SK-N-SH (cell line): ENCODE measurements around the gene DYNC1LI2. TPM values are rescaled to one million over a fixed set of nuclear protein-coding genes. Genes with fewer than 3 reads are reported as not detected.

ENCODE experiments used
- CTCF ChIA-PET: fragments of 300-600, 350-600 bp; formaldehyde crosslinking; extraction: SDS; loops from one replicate; lab custom pipeline; 2021; lab: Yijun Ruan, JAX
- POLR2A ChIA-PET: fragments of 350-600 bp; sonication (Branson Sonifier 250); formaldehyde crosslinking; extraction: SDS; loops from one replicate; lab custom pipeline; 2020; ENCODE audit warnings: antibody characterized with exemption, inconsistent platforms; lab: Yijun Ruan, JAX
- DNase-seq: peaks from one replicate; pipeline ENCODE4 v3.0.0; 2012
- H2AFZ ChIP-seq: fragments of 200-600 bp; sonication (generic); 2 replicates; pipeline ENCODE4 v1.8.1; 2016; ENCODE audit warnings: antibody characterized with exemption, mild to moderate bottlenecking, low read depth
- H3F3A ChIP-seq: fragments of 200-600 bp; sonication (generic); replicated peaks from 2 replicates; pipeline ENCODE3; 2016; ENCODE audit warnings: antibody characterized with exemption, mild to moderate bottlenecking; ENCODE audit not compliant: insufficient read depth
- H3K27ac ChIP-seq, 2 experiments: fragments of 200-500 bp in 1 of 2; fragments of 200-600 bp in 1 of 2; sonication (Bioruptor generic) in 1 of 2; sonication (generic), shearing (Covaris generic) in 1 of 2; 2 replicates each; pipeline versions ENCODE4 v1.5.1 to v1.6.1; 2014 to 2016; ENCODE audit warnings: low read depth in 2 of 2, inconsistent platforms in 1 of 2, low read length in 1 of 2, mild to moderate bottlenecking in 1 of 2, mixed read lengths in 1 of 2
- H3K27me3 ChIP-seq: fragments of 200-600 bp; sonication (generic), shearing (Covaris generic); 2 replicates; pipeline ENCODE4 v1.6.1; 2016; ENCODE audit warnings: mixed run types; ENCODE audit not compliant: insufficient read depth
- H3K36me3 ChIP-seq, 2 experiments: fragments of 200-500 bp in 1 of 2; fragments of 200-600 bp in 1 of 2; sonication (Bioruptor generic) in 1 of 2; sonication (generic) in 1 of 2; replicated peaks in 1 of 2; 2 replicates each; pipeline versions ENCODE3 to v1.5.1; 2014 to 2016; ENCODE audit warnings: low read length in 1 of 2, mild to moderate bottlenecking in 1 of 2; ENCODE audit not compliant: insufficient read depth in 2 of 2, control insufficient read depth in 1 of 2
- H3K4me1 ChIP-seq, 2 experiments: fragments of 200-500 bp in 1 of 2; fragments of 200-600 bp in 1 of 2; sonication (Bioruptor generic) in 1 of 2; sonication (generic), shearing (Covaris generic) in 1 of 2; 2 replicates each; pipeline versions ENCODE4 v1.5.1 to v1.6.1; 2014 to 2016; ENCODE audit warnings: low read depth in 1 of 2, low read length in 1 of 2, mixed run types in 1 of 2; ENCODE audit not compliant: insufficient read depth in 2 of 2, control insufficient read depth in 1 of 2
- H3K4me2 ChIP-seq: fragments of 200-600 bp; sonication (generic), shearing (Covaris generic); 2 replicates; pipeline ENCODE4 v1.6.1; 2017; ENCODE audit warnings: mixed run types
- H3K4me3 ChIP-seq, 2 experiments: fragments of 200-500 bp in 1 of 2; fragments of 200-600 bp in 1 of 2; sonication (Bioruptor generic) in 1 of 2; sonication (generic), shearing (Covaris generic) in 1 of 2; 2 replicates each; pipeline versions ENCODE4 v1.5.1 to v1.8.1; 2014 to 2016; ENCODE audit warnings: low read depth in 2 of 2, inconsistent platforms in 1 of 2, low read length in 1 of 2, mild to moderate bottlenecking in 1 of 2, mixed read lengths in 1 of 2, moderate library complexity in 1 of 2
- H3K79me2 ChIP-seq: fragments of 200-600 bp; sonication (generic); 2 replicates; pipeline ENCODE4 v1.8.1; 2017; ENCODE audit warnings: mild to moderate bottlenecking; ENCODE audit not compliant: insufficient read depth
- H3K9ac ChIP-seq: fragments of 200-600 bp; sonication (generic); 2 replicates; pipeline ENCODE4 v1.6.1; 2017; ENCODE audit warnings: mixed run types
- H3K9me2 ChIP-seq: fragments of 200-600 bp; sonication (generic); 2 replicates; pipeline ENCODE4 v1.6.1; 2017; ENCODE audit warnings: mixed run types
- H3K9me3 ChIP-seq: fragments of 200-600 bp; sonication (generic); 2 replicates; pipeline ENCODE4 v1.6.1; 2017; ENCODE audit warnings: mixed run types, mild to moderate bottlenecking, moderate library complexity
- H4K20me1 ChIP-seq: fragments of 200-600 bp; sonication (generic); 2 replicates; pipeline ENCODE4 v1.6.1; 2017; ENCODE audit warnings: mild to moderate bottlenecking, mixed run types; ENCODE audit not compliant: insufficient read depth
- ELF1 ChIP-seq: IDR thresholded peaks from 2 replicates; pipeline ENCODE4 v1.4.0; 2012
- EP300 ChIP-seq, 2 experiments: IDR thresholded peaks; 2 replicates each; pipeline versions ENCODE4 v1.4.0 to v1.6.1; 2012; ENCODE audit warnings: borderline replicate concordance in 1 of 2, low read depth in 1 of 2, low read length in 1 of 2
- FOXJ3 ChIP-seq: sonication (generic); formaldehyde crosslinking; IDR thresholded peaks from 2 replicates; pipeline ENCODE4 v1.5.1; 2020; ENCODE audit warnings: mild to moderate bottlenecking, missing genetic modification reagents
- FOXM1 ChIP-seq: IDR thresholded peaks from 2 replicates; pipeline ENCODE4 v1.4.0; 2012; ENCODE audit warnings: low read depth, mild to moderate bottlenecking
- GATA2 ChIP-seq: sonication (generic); formaldehyde crosslinking; IDR thresholded peaks from 2 replicates; pipeline ENCODE4 v1.5.0; 2020; ENCODE audit warnings: mild to moderate bottlenecking, missing genetic modification reagents
- JUND ChIP-seq: IDR thresholded peaks from 2 replicates; pipeline ENCODE4 v1.4.0; 2012
- MEF2A ChIP-seq: IDR thresholded peaks from 2 replicates; pipeline ENCODE4 v1.4.0; 2012; ENCODE audit warnings: low read depth, borderline replicate concordance
- MXI1 ChIP-seq: IDR thresholded peaks from 2 replicates; pipeline ENCODE4 v1.6.1; 2012; ENCODE audit warnings: mild to moderate bottlenecking, low read depth, low read length, improper control_type of control experiment
- NFIC ChIP-seq: IDR thresholded peaks from 2 replicates; pipeline ENCODE4 v1.4.0; 2012; ENCODE audit warnings: borderline replicate concordance
- NRF1 ChIP-seq: IDR thresholded peaks from 2 replicates; pipeline ENCODE4 v1.6.1; 2012; ENCODE audit warnings: low read depth, mild to moderate bottlenecking, low read length
- POLR2AphosphoS5 ChIP-seq: IDR thresholded peaks from 2 replicates; pipeline ENCODE4 v1.6.1; 2012; ENCODE audit warnings: low read depth, low read length
- RAD21 ChIP-seq: IDR thresholded peaks from 2 replicates; pipeline ENCODE4 v1.6.1; 2012; ENCODE audit warnings: mild to moderate bottlenecking, low read length
- RCOR1 ChIP-seq: fragments of 150-350 bp; IDR thresholded peaks from 2 replicates; pipeline ENCODE4 v1.6.1; 2017; ENCODE audit warnings: antibody characterized with exemption, low read length
- RFX5 ChIP-seq: IDR thresholded peaks from 2 replicates; pipeline ENCODE4 v1.6.1; 2012; ENCODE audit warnings: mild to moderate bottlenecking, improper control_type of control experiment, low read length
- SIN3A ChIP-seq: IDR thresholded peaks from 2 replicates; pipeline ENCODE4 v1.6.1; 2012; ENCODE audit warnings: low read depth, mild to moderate bottlenecking, low read length, moderate library complexity, borderline replicate concordance
- TAF1 ChIP-seq: IDR thresholded peaks from 2 replicates; pipeline ENCODE4 v1.6.1; 2012; ENCODE audit warnings: low read depth, mild to moderate bottlenecking, low read length, moderate library complexity, borderline replicate concordance
- TCF12 ChIP-seq: IDR thresholded peaks from 2 replicates; pipeline ENCODE4 v1.4.0; 2012
- TEAD4 ChIP-seq: IDR thresholded peaks from 2 replicates; pipeline ENCODE4 v1.4.0; 2012; ENCODE audit warnings: mild to moderate bottlenecking, borderline replicate concordance; ENCODE audit not compliant: insufficient read depth
- WGBS: methylation state at CpG from one replicate; pipeline ENCODE4 v1.1.6; 2017; ENCODE audit warnings: low lambda C conversion rate; 5-methylcytosine and 5-hydroxymethylcytosine counted together
- polyA plus RNA-seq, 3 experiments: library from polyadenylated mRNA; depleted of rRNA; stranded (reverse); fragments of >200 nt; gene quantifications; 2 replicates each; pipeline ENCODE4 v1.2.3, GENCODE V29; 2012
- TF ChIP-seq, protein P1 (sequence below): IDR thresholded peaks from 2 replicates; pipeline ENCODE4 v1.4.0; 2012; ENCODE audit warnings: low read depth, borderline replicate concordance
- TF ChIP-seq, protein P2 (sequence below): IDR thresholded peaks from 2 replicates; pipeline ENCODE4 v1.4.0; 2012; ENCODE audit warnings: low read depth, borderline replicate concordance
- TF ChIP-seq, protein P3 (sequence below): fragments of 200-600 bp; sonication (generic); IDR thresholded peaks from 2 replicates; pipeline ENCODE4 v1.6.1; 2017; ENCODE audit warnings: antibody characterized with exemption, mild to moderate bottlenecking, moderate library complexity

Gene DYNC1LI2
- polyA plus RNA-seq, 1 of the 3 experiments (the other 2 are of a cell fraction) = 33.1 TPM

DNA sequence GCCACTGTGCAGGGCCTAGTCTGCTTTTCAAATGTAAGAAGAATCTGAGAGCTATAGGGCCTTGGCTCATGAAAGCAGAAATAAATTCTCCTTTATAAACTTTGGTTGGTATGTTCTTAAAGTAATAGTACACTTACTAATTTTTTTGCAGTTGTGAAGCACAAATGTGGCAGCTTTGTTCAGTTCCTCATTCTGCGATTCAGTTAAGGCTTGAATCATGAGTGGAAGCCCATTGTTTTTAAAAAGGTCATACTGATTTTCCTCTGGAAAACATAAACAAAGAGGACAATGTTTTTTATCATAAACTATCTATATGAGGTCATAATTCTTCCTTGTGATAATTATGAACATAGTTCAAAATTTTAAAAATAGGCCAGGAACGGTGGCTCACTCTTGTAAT, 23.6 kb upstream of the DYNC1LI2 start:
- Histone ChIP-seq H3K36me3 (no peaks in the 10 kb centered on the region), H3K9me2 (no peaks in the 10 kb centered on the region), H2AFZ (no peak overlapping the region), H3K79me2 (no peaks in the 10 kb centered on the region), H3K27ac (no peak overlapping the region), H3K4me2 (no peak overlapping the region), H3K9ac (no peak overlapping the region), H3F3A (no peaks in the 10 kb centered on the region), H3K9me3 (no peaks in the 10 kb centered on the region), H4K20me1 (no peaks in the 10 kb centered on the region), H3K27me3 (no peaks in the 10 kb centered on the region), H3K4me3 (no peak overlapping the region), H3K4me1 (no peaks in the 10 kb centered on the region)
- whole genome bisulfite sequencing = 81% methylated on average over 2 of the region's 2 CpGs
- DNase-seq = no peak
- CTCF ChIA-PET = interaction anchor here (1.0 kb wide), 1 partner anchor 23 kb away, joined by 3 read pairs; the partner anchor contains the start of gene DYNC1LI2
- TF ChIP-seq MEF2A (no peak), POLR2AphosphoS5 (no peak), FOXM1 (no peak), TAF1 (no peak), ELF1 (no peak), NRF1 (no peak), TEAD4 (no peak), RFX5 (no peak), MXI1 (no peak), FOXJ3 (CRISPR knock-in tag) (no peak), JUND (no peak), SIN3A (no peak), NFIC (no peak), TCF12 (no peak), EP300 (IDR thresholded peaks at IDR 0.05; ENCODE audit: borderline replicate concordance in 1 of 2, low read depth in 1 of 2, low read length in 1 of 2) (no peak), RAD21 (no peak)
- TF ChIP-seq, protein P1, sequence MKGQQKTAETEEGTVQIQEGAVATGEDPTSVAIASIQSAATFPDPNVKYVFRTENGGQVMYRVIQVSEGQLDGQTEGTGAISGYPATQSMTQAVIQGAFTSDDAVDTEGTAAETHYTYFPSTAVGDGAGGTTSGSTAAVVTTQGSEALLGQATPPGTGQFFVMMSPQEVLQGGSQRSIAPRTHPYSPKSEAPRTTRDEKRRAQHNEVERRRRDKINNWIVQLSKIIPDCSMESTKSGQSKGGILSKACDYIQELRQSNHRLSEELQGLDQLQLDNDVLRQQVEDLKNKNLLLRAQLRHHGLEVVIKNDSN = no peak
- TF ChIP-seq, protein P2, sequence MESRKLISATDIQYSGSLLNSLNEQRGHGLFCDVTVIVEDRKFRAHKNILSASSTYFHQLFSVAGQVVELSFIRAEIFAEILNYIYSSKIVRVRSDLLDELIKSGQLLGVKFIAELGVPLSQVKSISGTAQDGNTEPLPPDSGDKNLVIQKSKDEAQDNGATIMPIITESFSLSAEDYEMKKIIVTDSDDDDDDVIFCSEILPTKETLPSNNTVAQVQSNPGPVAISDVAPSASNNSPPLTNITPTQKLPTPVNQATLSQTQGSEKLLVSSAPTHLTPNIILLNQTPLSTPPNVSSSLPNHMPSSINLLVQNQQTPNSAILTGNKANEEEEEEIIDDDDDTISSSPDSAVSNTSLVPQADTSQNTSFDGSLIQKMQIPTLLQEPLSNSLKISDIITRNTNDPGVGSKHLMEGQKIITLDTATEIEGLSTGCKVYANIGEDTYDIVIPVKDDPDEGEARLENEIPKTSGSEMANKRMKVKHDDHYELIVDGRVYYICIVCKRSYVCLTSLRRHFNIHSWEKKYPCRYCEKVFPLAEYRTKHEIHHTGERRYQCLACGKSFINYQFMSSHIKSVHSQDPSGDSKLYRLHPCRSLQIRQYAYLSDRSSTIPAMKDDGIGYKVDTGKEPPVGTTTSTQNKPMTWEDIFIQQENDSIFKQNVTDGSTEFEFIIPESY = no peak
- POLR2A ChIA-PET = no interaction called here

DNA sequence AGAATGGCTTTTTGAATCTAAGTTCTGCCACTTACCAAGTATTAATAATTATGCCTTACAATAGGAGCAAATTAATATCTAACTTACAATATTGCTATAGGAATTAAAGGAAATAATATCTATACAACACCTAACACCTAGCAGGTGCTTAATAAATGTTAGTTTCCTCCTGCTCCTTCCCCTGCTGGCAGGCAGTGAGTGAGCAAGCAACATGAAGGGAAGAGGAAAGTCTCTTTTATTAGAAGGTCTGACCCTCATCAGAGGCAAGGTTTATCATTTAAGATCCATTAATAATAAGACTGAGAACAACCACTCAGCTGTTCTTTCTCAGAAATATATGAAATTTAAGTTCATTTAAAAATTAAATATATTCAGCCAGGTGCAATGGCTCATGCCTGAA, 6.7 kb upstream of the DYNC1LI2 start:
- H3K9me2 ChIP-seq = no peaks in the 10 kb centered on the region
- no peak for DNase-seq
- no peaks in the 10 kb centered on the region for H3F3A ChIP-seq
- no peak overlapping the region for H2AFZ ChIP-seq
- H3K27me3 ChIP-seq = peaks cover 10% of the 10 kb centered on the region; the same call in 1 of the 2 replicates
- H3K4me1 ChIP-seq = no peaks in the 10 kb centered on the region
- POLR2A ChIA-PET = no interaction called here
- CTCF ChIA-PET = no interaction called here
- TF ChIP-seq GATA2 (no peak), RCOR1 (no peak), RFX5 (no peak)
- TF ChIP-seq, protein P3, sequence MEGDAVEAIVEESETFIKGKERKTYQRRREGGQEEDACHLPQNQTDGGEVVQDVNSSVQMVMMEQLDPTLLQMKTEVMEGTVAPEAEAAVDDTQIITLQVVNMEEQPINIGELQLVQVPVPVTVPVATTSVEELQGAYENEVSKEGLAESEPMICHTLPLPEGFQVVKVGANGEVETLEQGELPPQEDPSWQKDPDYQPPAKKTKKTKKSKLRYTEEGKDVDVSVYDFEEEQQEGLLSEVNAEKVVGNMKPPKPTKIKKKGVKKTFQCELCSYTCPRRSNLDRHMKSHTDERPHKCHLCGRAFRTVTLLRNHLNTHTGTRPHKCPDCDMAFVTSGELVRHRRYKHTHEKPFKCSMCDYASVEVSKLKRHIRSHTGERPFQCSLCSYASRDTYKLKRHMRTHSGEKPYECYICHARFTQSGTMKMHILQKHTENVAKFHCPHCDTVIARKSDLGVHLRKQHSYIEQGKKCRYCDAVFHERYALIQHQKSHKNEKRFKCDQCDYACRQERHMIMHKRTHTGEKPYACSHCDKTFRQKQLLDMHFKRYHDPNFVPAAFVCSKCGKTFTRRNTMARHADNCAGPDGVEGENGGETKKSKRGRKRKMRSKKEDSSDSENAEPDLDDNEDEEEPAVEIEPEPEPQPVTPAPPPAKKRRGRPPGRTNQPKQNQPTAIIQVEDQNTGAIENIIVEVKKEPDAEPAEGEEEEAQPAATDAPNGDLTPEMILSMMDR = no peak
- H3K36me3 ChIP-seq = no peaks in the 10 kb centered on the region
- no peaks in the 10 kb centered on the region for H3K9me3 ChIP-seq
- no peaks in the 10 kb centered on the region for H3K79me2 ChIP-seq
- no peak overlapping the region for H3K9ac ChIP-seq
- no peak overlapping the region for H3K4me3 ChIP-seq
- no peaks in the 10 kb centered on the region for H4K20me1 ChIP-seq
- no peak overlapping the region for H3K4me2 ChIP-seq
- no peak overlapping the region for H3K27ac ChIP-seq
